HFF-Myc (cell line): ENCODE measurements around the gene ETNK2.
A peak's percentile ranks its signal among the peaks of the same experiment; 100 is the strongest.

Experiments
- DNase-seq: peaks from one replicate; pipeline ENCODE4 v3.0.0-alpha.2; 2011; ENCODE audit warnings: low read depth; ENCODE audit errors: extremely low read depth
- H3K4me3 ChIP-seq: replicated peaks from 2 replicates; pipeline ENCODE4 v1.5.1; 2011; ENCODE audit warnings: low read depth, mild to moderate bottlenecking, control low read depth, low read length
- CTCF ChIP-seq: IDR thresholded peaks from 2 replicates; pipeline ENCODE4 v1.5.1; 2012; ENCODE audit warnings: mild to moderate bottlenecking, low read depth, low read length, control low read depth; ENCODE audit errors: missing control alignments

ETNK2 gene

GRCh38 chr1:204130178-204130577, 21.7 kb downstream of the ETNK2 start:
- DNase-seq, result no peak
- no peak for TF ChIP-seq CTCF
- H3K4me3 ChIP-seq, result no peak overlapping the region

- peak; percentile 24 for DNase-seq
- H3K4me3 ChIP-seq, result no peak overlapping the region
- TF ChIP-seq CTCF, result peak; percentile 80
Measured at GRCh38 chr1:204128964-204129896, 22.6 kb downstream of the ETNK2 start.

DNA sequence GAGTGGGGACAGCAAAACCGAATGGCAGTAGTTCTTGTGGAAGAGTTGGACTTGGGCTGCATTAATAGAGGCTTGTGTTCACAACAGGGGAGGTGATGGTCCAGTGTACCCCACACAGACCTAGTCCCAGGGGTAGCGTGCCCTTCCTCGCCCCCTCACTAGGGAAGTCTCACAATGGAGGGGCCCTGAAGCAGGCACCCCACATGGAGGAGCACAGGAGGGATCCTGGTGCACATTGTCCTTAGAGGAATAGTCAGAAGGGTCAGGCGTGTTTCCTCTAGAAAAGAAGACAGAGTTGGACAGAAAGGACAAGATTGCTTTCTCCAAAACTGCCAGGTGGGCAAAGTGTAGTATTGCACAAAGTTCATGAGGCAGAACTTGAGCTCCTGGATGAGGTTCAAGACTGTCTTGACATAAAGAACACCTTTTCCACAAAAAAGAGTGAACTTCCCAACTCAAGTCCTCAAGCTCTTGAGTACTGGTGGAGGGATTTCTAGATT, 23.3 kb downstream of the ETNK2 start:
- TF ChIP-seq CTCF, result no peak
- H3K4me3 ChIP-seq, result no peak overlapping the region
- no peak for DNase-seq

DNA sequence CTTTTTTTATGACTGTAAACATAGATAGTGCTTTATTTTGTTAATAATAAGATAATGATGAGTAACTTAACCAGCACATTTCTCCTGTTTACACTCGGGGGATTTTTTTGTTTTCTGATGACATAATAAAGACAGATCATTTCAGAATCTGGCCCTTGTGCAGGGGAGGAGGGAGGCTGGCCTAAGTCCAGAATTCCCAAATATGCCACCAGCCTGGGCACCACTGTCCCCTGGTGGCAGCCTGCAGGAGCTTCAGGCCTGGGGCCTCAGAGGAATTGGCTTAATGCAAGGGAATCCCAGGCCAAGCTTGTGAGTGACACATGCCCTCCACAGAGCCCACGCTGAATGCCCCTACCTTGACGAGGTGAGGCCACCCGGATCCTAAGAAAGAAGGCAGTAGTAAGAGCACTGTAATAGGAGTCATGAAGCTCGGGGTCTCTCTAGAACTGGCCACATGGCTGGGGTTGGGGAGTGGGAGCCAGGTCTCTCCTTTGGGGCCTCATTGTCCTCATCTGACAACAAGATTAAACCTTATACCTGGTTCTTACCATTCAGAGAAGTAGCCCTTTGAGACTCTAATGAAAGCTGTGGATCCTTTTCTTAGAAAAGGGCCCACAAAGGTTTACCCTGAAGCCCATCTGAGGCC, 24.1 kb downstream of the ETNK2 start:
- DNase-seq, result peak; percentile 59
- H3K4me3 ChIP-seq, result no peak overlapping the region
- peak; percentile 99 for TF ChIP-seq CTCF

GRCh38 chr1:204126956-204127355, 24.9 kb downstream of the ETNK2 start:
- no peak overlapping the region for H3K4me3 ChIP-seq
- TF ChIP-seq CTCF, result no peak
- no peak for DNase-seq

DNA sequence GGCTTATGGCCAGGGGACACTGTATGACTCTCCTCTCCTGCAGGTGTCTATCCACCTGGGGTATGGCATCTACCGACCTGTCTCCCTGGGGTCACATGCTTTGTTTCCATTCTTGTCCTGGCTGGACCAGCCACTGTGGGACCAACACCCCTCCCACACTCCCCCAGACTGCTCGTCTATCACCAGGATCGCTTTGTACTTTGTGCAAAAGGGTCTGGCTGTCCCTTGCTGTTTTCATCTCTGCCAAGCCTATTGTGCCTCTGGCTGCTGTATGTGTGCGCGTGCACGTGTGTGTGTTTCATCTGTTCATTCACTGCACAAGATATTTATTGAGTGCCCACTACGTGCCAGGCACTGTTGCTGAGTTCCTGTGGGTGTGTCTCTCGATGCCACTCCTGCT, 25.5 kb downstream of the ETNK2 start:
- no peak for DNase-seq

More for the DNA sequence above, 25.5 kb downstream of the ETNK2 start:
- TF ChIP-seq CTCF, result no peak
- H3K4me3 ChIP-seq, result no peak overlapping the region
